HL-60 (cell line): ENCODE measurements around the gene SLC29A2.

ENCODE experiments used
- DNase-seq, 2 experiments: peaks; one replicate each; pipeline ENCODE4 v3.0.0-alpha.2; 2010 to 2020; ENCODE audit warnings: low read depth in 1 of 2, low spot score in 1 of 2
- H3K27ac ChIP-seq: fragments of 250-450 bp; sonication (Bioruptor Pico); replicated peaks from 2 replicates; pipeline ENCODE4 v1.5.1; 2020; ENCODE audit warnings: mild to moderate bottlenecking, moderate library complexity
- H3K27me3 ChIP-seq: fragments of 250-450 bp; sonication (Bioruptor Pico); 2 replicates; pipeline ENCODE4 v1.5.1; 2021; ENCODE audit warnings: mild to moderate bottlenecking, moderate library complexity; ENCODE audit not compliant: insufficient read depth, poor library complexity, severe bottlenecking
- H3K4me3 ChIP-seq: replicated peaks from 2 replicates; pipeline ENCODE4 v1.5.1; 2011; ENCODE audit warnings: mild to moderate bottlenecking, control low read depth, low read length; ENCODE audit not compliant: insufficient read depth
- CTCF ChIP-seq: IDR thresholded peaks from one replicate; pipeline ENCODE4 v1.5.1; 2011; ENCODE audit warnings: low read length, control low read depth, inconsistent platforms; ENCODE audit not compliant: insufficient read depth
- GABPA ChIP-seq: IDR thresholded peaks from 2 replicates; pipeline ENCODE4 v1.6.1; 2012; ENCODE audit warnings: low read depth
- POLR2AphosphoS5 ChIP-seq: IDR thresholded peaks from 2 replicates; pipeline ENCODE4 v1.6.1; 2012; ENCODE audit warnings: low read depth
- REST ChIP-seq: IDR thresholded peaks from 2 replicates; pipeline ENCODE4 v1.6.1; 2012; ENCODE audit warnings: low read depth; ENCODE audit not compliant: insufficient replicate concordance
- SPI1 ChIP-seq: IDR thresholded peaks from 2 replicates; pipeline ENCODE4 v1.6.1; 2012; ENCODE audit warnings: low read depth, mild to moderate bottlenecking, borderline replicate concordance

SLC29A2 gene

GRCh38 chr11:66412110-66412509 lies 40.5 kb upstream of the SLC29A2 start:
- Histone ChIP-seq H3K27me3 (peaks cover 2% of the 10 kb centered on the region), H3K27ac (no peak overlapping the region), H3K4me3 (no peak overlapping the region)
- no peak for DNase-seq
- TF ChIP-seq GABPA (no peak), SPI1 (no peak), REST (no peak), CTCF (no peak), POLR2AphosphoS5 (no peak)

- Histone ChIP-seq H3K27me3 (no peaks in the 10 kb centered on the region), H3K4me3 (no peak overlapping the region), H3K27ac (no peak overlapping the region)
- DNase-seq = no peak
- TF ChIP-seq CTCF (no peak), POLR2AphosphoS5 (no peak), REST (no peak), SPI1 (no peak), GABPA (no peak)
These were observed 39.8 kb upstream of the SLC29A2 start for GRCh38 chr11:66411323-66411722.

GRCh38 chr11:66410191-66410590 lies 38.6 kb upstream of the SLC29A2 start:
- no peak overlapping the region for H3K27ac ChIP-seq
- H3K4me3 ChIP-seq = no peak overlapping the region
- no peak for DNase-seq
- TF ChIP-seq SPI1 (no peak), POLR2AphosphoS5 (no peak), CTCF (no peak), REST (no peak), GABPA (no peak)
- H3K27me3 ChIP-seq = no peaks in the 10 kb centered on the region
